Ishikawa (cell line): ENCODE data around the gene MYLK.

Experiments
- CREB1 ChIP-seq: IDR thresholded peaks from 2 replicates; pipeline ENCODE4 v1.6.1; 2012; ENCODE audit warnings: low read depth
- EP300 ChIP-seq: IDR thresholded peaks from 2 replicates; pipeline ENCODE4 v1.6.1; 2012; ENCODE audit warnings: borderline replicate concordance
- FOXM1 ChIP-seq: IDR thresholded peaks from 2 replicates; pipeline ENCODE4 v1.6.1; 2012; ENCODE audit warnings: low read depth, borderline replicate concordance
- MAX ChIP-seq: IDR thresholded peaks from 2 replicates; pipeline ENCODE4 v1.6.1; 2012
- RAD21 ChIP-seq: IDR thresholded peaks from 2 replicates; pipeline ENCODE4 v1.6.1; 2012; ENCODE audit warnings: low read depth
- TAF1 ChIP-seq: IDR thresholded peaks from 2 replicates; pipeline ENCODE4 v1.6.1; 2012; ENCODE audit warnings: low read depth, mild to moderate bottlenecking

DNA sequence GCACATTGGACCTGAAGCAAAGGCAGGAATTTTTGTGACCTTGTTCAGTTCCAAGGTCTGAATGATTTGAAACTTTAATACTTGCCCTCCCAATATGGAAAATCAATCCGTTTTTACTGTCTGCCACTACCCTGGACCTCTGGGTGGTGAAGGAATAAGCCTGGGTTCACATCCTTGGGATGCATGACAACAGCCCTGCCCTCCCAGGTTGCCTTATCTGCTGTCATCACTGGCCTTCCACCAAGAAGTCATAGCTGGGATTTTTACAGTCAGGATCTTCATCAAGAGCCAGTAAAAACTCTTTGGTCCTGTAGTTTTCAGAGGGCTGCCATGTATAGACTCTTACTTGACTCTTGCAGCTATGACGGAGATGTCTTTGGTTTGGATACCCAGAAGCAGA, 128.6 kb downstream of the MYLK start:
- TF ChIP-seq RAD21 (no peak), MAX (no peak), TAF1 (no peak), FOXM1 (no peak), CREB1 (no peak), EP300 (no peak)
